K562 (cell line): ENCODE measurements around the gene STAU1. TPM values are rescaled to one million over a fixed set of nuclear protein-coding genes. Genes with fewer than 3 reads are reported as not detected.

Source experiments
- ELF4 ChIP-seq: fragments of 450-650 bp; formaldehyde crosslinking; IDR thresholded peaks from 2 replicates; pipeline ENCODE4 v1.4.0; 2022; ENCODE audit warnings: missing genetic modification characterization
- HDAC2 ChIP-seq: fragments of 450-650 bp; IDR thresholded peaks from 2 replicates; pipeline ENCODE4 v1.6.1; 2016; ENCODE audit warnings: mild to moderate bottlenecking
- HNRNPUL1 ChIP-seq: fragments of 200-400 bp; formaldehyde crosslinking; IDR thresholded peaks from 2 replicates; pipeline ENCODE4 v1.6.1; 2017; ENCODE audit warnings: low read length
- KLF6 ChIP-seq: fragments of 250-450 bp; sonication (Bioruptor Pico); IDR thresholded peaks from 2 replicates; pipeline ENCODE4 v1.4.0; 2020; ENCODE audit warnings: mild to moderate bottlenecking, moderate library complexity, borderline replicate concordance
- RB1 ChIP-seq: fragments of 450-650 bp; IDR thresholded peaks from 2 replicates; pipeline ENCODE4 v1.6.1; 2017; ENCODE audit warnings: low read depth, mild to moderate bottlenecking
- RCOR1 ChIP-seq, 2 experiments: IDR thresholded peaks; 2 replicates each; pipeline ENCODE4 v1.6.1; 2012; ENCODE audit warnings: low read depth in 2 of 2, low read length in 2 of 2, borderline replicate concordance in 1 of 2, improper control_type of control experiment in 1 of 2
- TEAD4 ChIP-seq, 2 experiments: sonication (generic) in 1 of 2; formaldehyde crosslinking in 1 of 2; IDR thresholded peaks; 2 replicates each; pipeline versions ENCODE4 v1.6.1 to v1.8.0; 2012 to 2022; ENCODE audit warnings: borderline replicate concordance in 1 of 2, inconsistent platforms in 1 of 2, low read length in 1 of 2, mild to moderate bottlenecking in 1 of 2, missing genetic modification reagents in 1 of 2
- ZFX ChIP-seq: sonication (generic); formaldehyde crosslinking; IDR thresholded peaks from 2 replicates; pipeline ENCODE4 v1.8.0; 2022; ENCODE audit warnings: mild to moderate bottlenecking, missing genetic modification reagents, moderate library complexity
- polyA plus RNA-seq, 8 experiments: library from polyadenylated mRNA; depleted of rRNA in 4 of 8; stranded (reverse) in 5 of 8; unstranded in 3 of 8; fragments of >200 nt; fragmentation: Nextera tagmentation in 2 of 8; fragmentation: Illumina TruSeq in 1 of 8; extraction: Ambion mirVana in 2 of 8; extraction: Trizol in 1 of 8; gene quantifications; 2 replicates each; pipeline versions ENCODE4 v1.2.1 to v1.2.3, GENCODE V29; 2011 to 2014; ENCODE audit warnings: inconsistent platforms in 1 of 8, missing spikeins in 1 of 8
- total RNA-seq, 7 experiments: library from RNA; depleted of rRNA in 6 of 7; stranded (reverse); fragments of >200 nt in 6 of 7; fragmentation: Illumina TruSeq in 2 of 7; extraction: Trizol in 2 of 7; gene quantifications; 2 replicates each; pipeline versions ENCODE4 v1.2.1 to v1.2.3, GENCODE V29; 2011 to 2021; ENCODE audit warnings: low replicate concordance in 1 of 7
- TF ChIP-seq, protein P1 (sequence below), 2 experiments: fragments of 450-650 bp in 1 of 2; sonication (generic) in 1 of 2; formaldehyde crosslinking in 1 of 2; IDR thresholded peaks; 2 replicates each; pipeline versions ENCODE4 v1.7.1 to v1.9.0; 2016 to 2022; ENCODE audit warnings: inconsistent platforms in 1 of 2, mild to moderate bottlenecking in 1 of 2, missing genetic modification reagents in 1 of 2
- TF ChIP-seq, protein P2 (sequence below): fragments of 250-450 bp; sonication (Bioruptor Pico); IDR thresholded peaks from 2 replicates; pipeline ENCODE4 v1.4.0; 2020

Gene STAU1
- total and polyA plus RNA-seq, 9 of the 15 experiments (the other 6 are each of a cell fraction or from before 2014, with no cell fraction given), result 18.0 to 106 (median 50.6) TPM

- TF ChIP-seq, protein P1, sequence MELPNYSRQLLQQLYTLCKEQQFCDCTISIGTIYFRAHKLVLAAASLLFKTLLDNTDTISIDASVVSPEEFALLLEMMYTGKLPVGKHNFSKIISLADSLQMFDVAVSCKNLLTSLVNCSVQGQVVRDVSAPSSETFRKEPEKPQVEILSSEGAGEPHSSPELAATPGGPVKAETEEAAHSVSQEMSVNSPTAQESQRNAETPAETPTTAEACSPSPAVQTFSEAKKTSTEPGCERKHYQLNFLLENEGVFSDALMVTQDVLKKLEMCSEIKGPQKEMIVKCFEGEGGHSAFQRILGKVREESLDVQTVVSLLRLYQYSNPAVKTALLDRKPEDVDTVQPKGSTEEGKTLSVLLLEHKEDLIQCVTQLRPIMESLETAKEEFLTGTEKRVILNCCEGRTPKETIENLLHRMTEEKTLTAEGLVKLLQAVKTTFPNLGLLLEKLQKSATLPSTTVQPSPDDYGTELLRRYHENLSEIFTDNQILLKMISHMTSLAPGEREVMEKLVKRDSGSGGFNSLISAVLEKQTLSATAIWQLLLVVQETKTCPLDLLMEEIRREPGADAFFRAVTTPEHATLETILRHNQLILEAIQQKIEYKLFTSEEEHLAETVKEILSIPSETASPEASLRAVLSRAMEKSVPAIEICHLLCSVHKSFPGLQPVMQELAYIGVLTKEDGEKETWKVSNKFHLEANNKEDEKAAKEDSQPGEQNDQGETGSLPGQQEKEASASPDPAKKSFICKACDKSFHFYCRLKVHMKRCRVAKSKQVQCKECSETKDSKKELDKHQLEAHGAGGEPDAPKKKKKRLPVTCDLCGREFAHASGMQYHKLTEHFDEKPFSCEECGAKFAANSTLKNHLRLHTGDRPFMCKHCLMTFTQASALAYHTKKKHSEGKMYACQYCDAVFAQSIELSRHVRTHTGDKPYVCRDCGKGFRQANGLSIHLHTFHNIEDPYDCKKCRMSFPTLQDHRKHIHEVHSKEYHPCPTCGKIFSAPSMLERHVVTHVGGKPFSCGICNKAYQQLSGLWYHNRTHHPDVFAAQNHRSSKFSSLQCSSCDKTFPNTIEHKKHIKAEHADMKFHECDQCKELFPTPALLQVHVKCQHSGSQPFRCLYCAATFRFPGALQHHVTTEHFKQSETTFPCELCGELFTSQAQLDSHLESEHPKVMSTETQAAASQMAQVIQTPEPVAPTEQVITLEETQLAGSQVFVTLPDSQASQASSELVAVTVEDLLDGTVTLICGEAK (IDR thresholded peaks at IDR 0.05), result peak; percentile 63
- TF ChIP-seq, protein P1 (CRISPR knock-in tag; IDR thresholded peaks at IDR 0.05), result no peak
- TF ChIP-seq RB1 (no peak), KLF6 (no peak), RCOR1 (IDR thresholded peaks at IDR 0.05; ENCODE audit: borderline replicate concordance in 1 of 2, low read depth in 2 of 2, low read length in 2 of 2) (0 out of 4 replicates have a peak, but pooled peaks of 1 of the 2 experiments have one; percentile 45), ZFX (CRISPR knock-in tag) (no peak), TEAD4 (IDR thresholded peaks at IDR 0.05; ENCODE audit: low read length) (peak; percentile 48), TEAD4 (CRISPR knock-in tag; IDR thresholded peaks at IDR 0.05; ENCODE audit: borderline replicate concordance) (no peak), ELF4 (CRISPR knock-in tag) (no peak), HDAC2 (no peak), HNRNPUL1 (no peak)
- TF ChIP-seq, protein P2, sequence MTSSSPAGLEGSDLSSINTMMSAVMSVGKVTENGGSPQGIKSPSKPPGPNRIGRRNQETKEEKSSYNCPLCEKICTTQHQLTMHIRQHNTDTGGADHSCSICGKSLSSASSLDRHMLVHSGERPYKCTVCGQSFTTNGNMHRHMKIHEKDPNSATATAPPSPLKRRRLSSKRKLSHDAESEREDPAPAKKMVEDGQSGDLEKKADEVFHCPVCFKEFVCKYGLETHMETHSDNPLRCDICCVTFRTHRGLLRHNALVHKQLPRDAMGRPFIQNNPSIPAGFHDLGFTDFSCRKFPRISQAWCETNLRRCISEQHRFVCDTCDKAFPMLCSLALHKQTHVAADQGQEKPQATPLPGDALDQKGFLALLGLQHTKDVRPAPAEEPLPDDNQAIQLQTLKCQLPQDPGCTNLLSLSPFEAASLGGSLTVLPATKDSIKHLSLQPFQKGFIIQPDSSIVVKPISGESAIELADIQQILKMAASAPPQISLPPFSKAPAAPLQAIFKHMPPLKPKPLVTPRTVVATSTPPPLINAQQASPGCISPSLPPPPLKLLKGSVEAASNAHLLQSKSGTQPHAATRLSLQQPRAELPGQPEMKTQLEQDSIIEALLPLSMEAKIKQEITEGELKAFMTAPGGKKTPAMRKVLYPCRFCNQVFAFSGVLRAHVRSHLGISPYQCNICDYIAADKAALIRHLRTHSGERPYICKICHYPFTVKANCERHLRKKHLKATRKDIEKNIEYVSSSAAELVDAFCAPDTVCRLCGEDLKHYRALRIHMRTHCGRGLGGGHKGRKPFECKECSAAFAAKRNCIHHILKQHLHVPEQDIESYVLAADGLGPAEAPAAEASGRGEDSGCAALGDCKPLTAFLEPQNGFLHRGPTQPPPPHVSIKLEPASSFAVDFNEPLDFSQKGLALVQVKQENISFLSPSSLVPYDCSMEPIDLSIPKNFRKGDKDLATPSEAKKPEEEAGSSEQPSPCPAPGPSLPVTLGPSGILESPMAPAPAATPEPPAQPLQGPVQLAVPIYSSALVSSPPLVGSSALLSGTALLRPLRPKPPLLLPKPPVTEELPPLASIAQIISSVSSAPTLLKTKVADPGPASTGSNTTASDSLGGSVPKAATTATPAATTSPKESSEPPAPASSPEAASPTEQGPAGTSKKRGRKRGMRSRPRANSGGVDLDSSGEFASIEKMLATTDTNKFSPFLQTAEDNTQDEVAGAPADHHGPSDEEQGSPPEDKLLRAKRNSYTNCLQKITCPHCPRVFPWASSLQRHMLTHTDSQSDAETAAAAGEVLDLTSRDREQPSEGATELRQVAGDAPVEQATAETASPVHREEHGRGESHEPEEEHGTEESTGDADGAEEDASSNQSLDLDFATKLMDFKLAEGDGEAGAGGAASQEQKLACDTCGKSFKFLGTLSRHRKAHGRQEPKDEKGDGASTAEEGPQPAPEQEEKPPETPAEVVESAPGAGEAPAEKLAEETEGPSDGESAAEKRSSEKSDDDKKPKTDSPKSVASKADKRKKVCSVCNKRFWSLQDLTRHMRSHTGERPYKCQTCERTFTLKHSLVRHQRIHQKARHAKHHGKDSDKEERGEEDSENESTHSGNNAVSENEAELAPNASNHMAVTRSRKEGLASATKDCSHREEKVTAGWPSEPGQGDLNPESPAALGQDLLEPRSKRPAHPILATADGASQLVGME (CRISPR knock-in tag), result no peak
Measured at GRCh38 chr20:49136817-49137571, 51.1 kb downstream of the STAU1 start (continued).
